ENCODE data around the gene PRKD3. TPM values are rescaled to one million over a fixed set of nuclear protein-coding genes. Genes with fewer than 3 reads are reported as not detected.

Gene PRKD3
- total RNA-seq, 1 experiment from 2014 or later: 40.2 TPM

GRCh38 chr2:37333256-37333655 is 8.6 kb upstream of the PRKD3 start:
- Histone ChIP-seq H3K27me3 (replicated peaks; ENCODE audit: control insufficient read depth, insufficient read depth, low read length) (no peaks in the 10 kb centered on the region), H3K4me1 (no peaks in the 10 kb centered on the region), H3K9me3 (no peaks in the 10 kb centered on the region), H3K4me3 (ENCODE audit: low read depth, low read length) (no peak overlapping the region), H3K36me3 (ENCODE audit: control insufficient read depth, insufficient read depth, low read length) (no peaks in the 10 kb centered on the region)
- ChIA-PET POLR2A (no interaction called here), CTCF (no interaction called here)
- intact Hi-C loops (cut with micrococcal nuclease; ENCODE audit: unreplicated experiment): no loop called here
- no TSS peak for BruUV-seq (replicated peaks)
- no peak overlapping the region for H3K4me3 Mint-ChIP-seq (ENCODE audit: unreplicated experiment)
- DNase-seq: no peak
- H3K4me1 Mint-ChIP-seq (ENCODE audit: low read depth, unreplicated experiment): peaks cover 15% of the 10 kb centered on the region
- no peaks in the 10 kb centered on the region for H3K36me3 Mint-ChIP-seq (ENCODE audit: insufficient read depth, unreplicated experiment)
- H3K9me3 Mint-ChIP-seq (ENCODE audit: unreplicated experiment): no peaks in the 10 kb centered on the region
- no peak overlapping the region for H3K27ac Mint-ChIP-seq (ENCODE audit: unreplicated experiment)
- H3K27me3 Mint-ChIP-seq (ENCODE audit: insufficient read depth, unreplicated experiment): no peaks in the 10 kb centered on the region
- no peak for TF ChIP-seq CTCF (IDR thresholded peaks at IDR 0.05; ENCODE audit: insufficient read depth in 1 of 2, low read depth in 1 of 2, low read length in 1 of 2, severe bottlenecking in 1 of 2, unreplicated experiment in 1 of 2)

GRCh38 chr2:37332560-37332959 is 7.9 kb upstream of the PRKD3 start:
- Mint-ChIP-seq H3K4me1 (ENCODE audit: low read depth, unreplicated experiment) (peaks cover 9% of the 10 kb centered on the region), H3K27ac (ENCODE audit: unreplicated experiment) (no peak overlapping the region), H3K27me3 (ENCODE audit: insufficient read depth, unreplicated experiment) (no peaks in the 10 kb centered on the region), H3K36me3 (ENCODE audit: insufficient read depth, unreplicated experiment) (no peaks in the 10 kb centered on the region), H3K9me3 (ENCODE audit: unreplicated experiment) (no peaks in the 10 kb centered on the region), H3K4me3 (ENCODE audit: unreplicated experiment) (no peak overlapping the region)
- Histone ChIP-seq H3K4me3 (ENCODE audit: low read depth, low read length) (no peak overlapping the region), H3K27me3 (replicated peaks; ENCODE audit: control insufficient read depth, insufficient read depth, low read length) (no peaks in the 10 kb centered on the region), H3K9me3 (no peaks in the 10 kb centered on the region), H3K4me1 (no peaks in the 10 kb centered on the region), H3K36me3 (ENCODE audit: control insufficient read depth, insufficient read depth, low read length) (no peaks in the 10 kb centered on the region)
- ChIA-PET CTCF (no interaction called here), POLR2A (no interaction called here)
- TF ChIP-seq CTCF (IDR thresholded peaks at IDR 0.05; ENCODE audit: insufficient read depth in 1 of 2, low read depth in 1 of 2, low read length in 1 of 2, severe bottlenecking in 1 of 2, unreplicated experiment in 1 of 2): no peak
- BruUV-seq (replicated peaks): no TSS peak
- no peak for DNase-seq
- intact Hi-C loops (cut with micrococcal nuclease; ENCODE audit: unreplicated experiment): no loop called here

GRCh38 chr2:37330681-37331080 is 6.0 kb upstream of the PRKD3 start:
- no peak overlapping the region for H3K4me3 Mint-ChIP-seq (ENCODE audit: unreplicated experiment)
- H3K27me3 Mint-ChIP-seq (ENCODE audit: insufficient read depth, unreplicated experiment): no peaks in the 10 kb centered on the region
- no peak for TF ChIP-seq CTCF (IDR thresholded peaks at IDR 0.05; ENCODE audit: insufficient read depth in 1 of 2, low read depth in 1 of 2, low read length in 1 of 2, severe bottlenecking in 1 of 2, unreplicated experiment in 1 of 2)
- DNase-seq: no peak
- H3K4me1 ChIP-seq: peaks cover 13% of the 10 kb centered on the region; the same call in 1 of the 2 replicates
- BruUV-seq (replicated peaks): no TSS peak
- H3K27me3 ChIP-seq (replicated peaks; ENCODE audit: control insufficient read depth, insufficient read depth, low read length): no peaks in the 10 kb centered on the region
- H3K9me3 ChIP-seq: no peaks in the 10 kb centered on the region
- H3K36me3 Mint-ChIP-seq (ENCODE audit: insufficient read depth, unreplicated experiment): no peaks in the 10 kb centered on the region
- ChIA-PET CTCF (no interaction called here), POLR2A (interaction anchor here (0.7 kb wide), 1 partner anchor 20 kb away, joined by 3 read pairs; no protein-coding TSS in a partner anchor)
- H3K9me3 Mint-ChIP-seq (ENCODE audit: unreplicated experiment): no peaks in the 10 kb centered on the region
- no peak overlapping the region for H3K4me3 ChIP-seq (ENCODE audit: low read depth, low read length)
- intact Hi-C loops (cut with micrococcal nuclease; ENCODE audit: unreplicated experiment): no loop called here
- peaks cover 19% of the 10 kb centered on the region for H3K4me1 Mint-ChIP-seq (ENCODE audit: low read depth, unreplicated experiment)
- H3K36me3 ChIP-seq (ENCODE audit: control insufficient read depth, insufficient read depth, low read length): no peaks in the 10 kb centered on the region
- H3K27ac Mint-ChIP-seq (ENCODE audit: unreplicated experiment): no peak overlapping the region

Data from Caco-2 (cell line).